Measurements from ENCODE around the gene DOCK10.

DNA sequence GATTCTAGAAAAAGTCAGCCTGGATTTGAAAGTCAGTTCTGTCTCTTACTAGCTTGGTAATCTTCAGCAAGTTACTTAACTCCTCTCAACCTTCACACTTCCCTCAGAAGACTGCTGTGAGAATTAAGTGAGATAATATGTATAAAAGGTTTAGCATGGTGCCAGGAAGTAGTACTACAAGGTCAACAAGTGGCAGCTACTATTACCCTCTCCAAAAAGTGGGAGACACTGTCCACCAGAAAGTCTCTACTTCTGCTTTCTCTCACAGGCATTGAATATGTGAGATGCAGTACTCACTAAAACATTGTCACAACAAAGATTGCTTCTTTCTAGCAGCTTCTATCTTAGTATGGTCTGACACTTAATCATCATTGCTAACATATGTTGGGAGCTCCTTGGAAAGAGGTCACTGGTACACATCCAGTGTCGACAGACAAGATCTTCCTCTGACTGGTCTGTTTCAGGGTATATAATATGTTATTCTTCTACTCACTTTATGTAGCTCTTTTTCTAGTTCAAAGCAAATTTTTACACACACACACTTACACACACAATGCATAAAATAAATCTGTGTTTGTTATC, 47.9 kb downstream of the DOCK10 start:
- TF ChIP-seq, protein P1, sequence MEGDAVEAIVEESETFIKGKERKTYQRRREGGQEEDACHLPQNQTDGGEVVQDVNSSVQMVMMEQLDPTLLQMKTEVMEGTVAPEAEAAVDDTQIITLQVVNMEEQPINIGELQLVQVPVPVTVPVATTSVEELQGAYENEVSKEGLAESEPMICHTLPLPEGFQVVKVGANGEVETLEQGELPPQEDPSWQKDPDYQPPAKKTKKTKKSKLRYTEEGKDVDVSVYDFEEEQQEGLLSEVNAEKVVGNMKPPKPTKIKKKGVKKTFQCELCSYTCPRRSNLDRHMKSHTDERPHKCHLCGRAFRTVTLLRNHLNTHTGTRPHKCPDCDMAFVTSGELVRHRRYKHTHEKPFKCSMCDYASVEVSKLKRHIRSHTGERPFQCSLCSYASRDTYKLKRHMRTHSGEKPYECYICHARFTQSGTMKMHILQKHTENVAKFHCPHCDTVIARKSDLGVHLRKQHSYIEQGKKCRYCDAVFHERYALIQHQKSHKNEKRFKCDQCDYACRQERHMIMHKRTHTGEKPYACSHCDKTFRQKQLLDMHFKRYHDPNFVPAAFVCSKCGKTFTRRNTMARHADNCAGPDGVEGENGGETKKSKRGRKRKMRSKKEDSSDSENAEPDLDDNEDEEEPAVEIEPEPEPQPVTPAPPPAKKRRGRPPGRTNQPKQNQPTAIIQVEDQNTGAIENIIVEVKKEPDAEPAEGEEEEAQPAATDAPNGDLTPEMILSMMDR (IDR thresholded peaks at IDR 0.05; ENCODE audit: poor library complexity), result no peak
- no peak for TF ChIP-seq EZH2 (IDR thresholded peaks at IDR 0.05; ENCODE audit: borderline replicate concordance)
